Spleen (tissue), 7 donors: ENCODE results near the gene COL6A3.

Experiments
- CTCF ChIP-seq, 11 experiments: fragments of 200-600 bp in 7 of 11; fragments of 450-650 bp in 4 of 11; sonication (generic) in 4 of 11; IDR thresholded peaks in 8 of 11; conservative IDR thresholded peaks in 3 of 11; 1 replicate in 7 of 11; 2 replicates in 4 of 11; pipeline versions ENCODE4 v1.4.0 to v1.8.0; 2016 to 2021; ENCODE audit warnings: antibody characterized with exemption in 11 of 11, inconsistent platforms in 4 of 11, mild to moderate bottlenecking in 1 of 11
- POLR2A ChIP-seq, 3 donors: fragments of 450-650 bp; IDR thresholded peaks; one replicate each; pipeline ENCODE4 v1.5.1; 2017; ENCODE audit warnings: antibody characterized with exemption in 3 of 3, mild to moderate bottlenecking in 1 of 3
- donor health status: DM: no; HTN: no; CAD: no; lungs with moderate emphysema.
- donor health status: DM: no; HTN: no; CAD: no.
- donor health status: DM: no; HTN: no; CAD: no.

GRCh38 chr2:237298151-237299118 is 115.5 kb downstream of the COL6A3 start:
- TF ChIP-seq CTCF (IDR thresholded peaks at IDR 0.05 in 8 of 11, conservative IDR thresholded peaks at IDR 0.05 in 3 of 11) (no peak), POLR2A (IDR thresholded peaks at IDR 0.05) (no peak)
